ENCODE data around the gene THUMPD1. TPM values are rescaled to one million over a fixed set of nuclear protein-coding genes. Genes with fewer than 3 reads are reported as not detected.

THUMPD1 gene
- total and polyA plus RNA-seq, 10 of the 15 experiments (the other 5 are each of a cell fraction or from before 2014, with no cell fraction given), result 21.5 to 49.5 (median 36.9) TPM

- CTCF ChIA-PET, result no interaction called here
- no peaks in the 10 kb centered on the region for H4K20me1 ChIP-seq (ENCODE audit: control insufficient read depth, insufficient read depth)
- no peak overlapping the region for H2AFZ ChIP-seq (ENCODE audit: control insufficient read depth, low read depth, low read length)
- H3K9ac ChIP-seq (ENCODE audit: control insufficient read depth, insufficient read depth, low read length), result no peak overlapping the region
- 0% methylated on average over 1 of the region's 1 CpG for WGBS (ENCODE audit: insufficient coverage, insufficient replicate concordance, low lambda C conversion rate, missing lambda C conversion rate)
- FAIRE-seq, result no peak
- no peaks in the 10 kb centered on the region for H3K79me2 ChIP-seq (ENCODE audit: control insufficient read depth, insufficient read depth, low read length)
- no peaks in the 10 kb centered on the region for H3K9me3 ChIP-seq (replicated peaks; ENCODE audit: control insufficient read depth, insufficient read depth, low read length)
- H3K27me3 ChIP-seq (replicated peaks in 1 of 2; ENCODE audit: control insufficient read depth in 2 of 2, insufficient read depth in 2 of 2, low read length in 1 of 2), result no peaks in the 10 kb centered on the region
- in situ Hi-C loops (cut with MboI), result no loop called here
- RAD21 ChIA-PET (ENCODE audit: unreplicated experiment), result no interaction called here
- no TSS peak for BruUV-seq (replicated peaks)
- ATAC-seq, result no peak
- H3K4me2 ChIP-seq (ENCODE audit: control insufficient read depth, insufficient read depth), result no peak overlapping the region
- TF ChIP-seq PKNOX1 (IDR thresholded peaks at IDR 0.05), result no peak
- no peak for TF ChIP-seq POLR2AphosphoS5 (IDR thresholded peaks at IDR 0.05; ENCODE audit: low read length)
- no peak for TF ChIP-seq SMAD5 (IDR thresholded peaks at IDR 0.05; ENCODE audit: low read depth)
- no peak for TF ChIP-seq ZBTB11 (CRISPR knock-in tag; IDR thresholded peaks at IDR 0.05)
- no peak for TF ChIP-seq FOXM1 (IDR thresholded peaks at IDR 0.05; ENCODE audit: low read depth, low read length)
- no peak for TF ChIP-seq ASH2L (IDR thresholded peaks at IDR 0.05; ENCODE audit: borderline replicate concordance, low read depth)
- TF ChIP-seq, protein P1, sequence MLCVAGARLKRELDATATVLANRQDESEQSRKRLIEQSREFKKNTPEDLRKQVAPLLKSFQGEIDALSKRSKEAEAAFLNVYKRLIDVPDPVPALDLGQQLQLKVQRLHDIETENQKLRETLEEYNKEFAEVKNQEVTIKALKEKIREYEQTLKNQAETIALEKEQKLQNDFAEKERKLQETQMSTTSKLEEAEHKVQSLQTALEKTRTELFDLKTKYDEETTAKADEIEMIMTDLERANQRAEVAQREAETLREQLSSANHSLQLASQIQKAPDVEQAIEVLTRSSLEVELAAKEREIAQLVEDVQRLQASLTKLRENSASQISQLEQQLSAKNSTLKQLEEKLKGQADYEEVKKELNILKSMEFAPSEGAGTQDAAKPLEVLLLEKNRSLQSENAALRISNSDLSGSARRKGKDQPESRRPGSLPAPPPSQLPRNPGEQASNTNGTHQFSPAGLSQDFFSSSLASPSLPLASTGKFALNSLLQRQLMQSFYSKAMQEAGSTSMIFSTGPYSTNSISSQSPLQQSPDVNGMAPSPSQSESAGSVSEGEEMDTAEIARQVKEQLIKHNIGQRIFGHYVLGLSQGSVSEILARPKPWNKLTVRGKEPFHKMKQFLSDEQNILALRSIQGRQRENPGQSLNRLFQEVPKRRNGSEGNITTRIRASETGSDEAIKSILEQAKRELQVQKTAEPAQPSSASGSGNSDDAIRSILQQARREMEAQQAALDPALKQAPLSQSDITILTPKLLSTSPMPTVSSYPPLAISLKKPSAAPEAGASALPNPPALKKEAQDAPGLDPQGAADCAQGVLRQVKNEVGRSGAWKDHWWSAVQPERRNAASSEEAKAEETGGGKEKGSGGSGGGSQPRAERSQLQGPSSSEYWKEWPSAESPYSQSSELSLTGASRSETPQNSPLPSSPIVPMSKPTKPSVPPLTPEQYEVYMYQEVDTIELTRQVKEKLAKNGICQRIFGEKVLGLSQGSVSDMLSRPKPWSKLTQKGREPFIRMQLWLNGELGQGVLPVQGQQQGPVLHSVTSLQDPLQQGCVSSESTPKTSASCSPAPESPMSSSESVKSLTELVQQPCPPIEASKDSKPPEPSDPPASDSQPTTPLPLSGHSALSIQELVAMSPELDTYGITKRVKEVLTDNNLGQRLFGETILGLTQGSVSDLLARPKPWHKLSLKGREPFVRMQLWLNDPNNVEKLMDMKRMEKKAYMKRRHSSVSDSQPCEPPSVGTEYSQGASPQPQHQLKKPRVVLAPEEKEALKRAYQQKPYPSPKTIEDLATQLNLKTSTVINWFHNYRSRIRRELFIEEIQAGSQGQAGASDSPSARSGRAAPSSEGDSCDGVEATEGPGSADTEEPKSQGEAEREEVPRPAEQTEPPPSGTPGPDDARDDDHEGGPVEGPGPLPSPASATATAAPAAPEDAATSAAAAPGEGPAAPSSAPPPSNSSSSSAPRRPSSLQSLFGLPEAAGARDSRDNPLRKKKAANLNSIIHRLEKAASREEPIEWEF (IDR thresholded peaks at IDR 0.05; ENCODE audit: insufficient replicate concordance, low read depth, low read length), result no peak
- TF ChIP-seq CBX3 (IDR thresholded peaks at IDR 0.05; ENCODE audit: borderline replicate concordance, low read depth), result no peak
- no peak for TF ChIP-seq MLLT1 (IDR thresholded peaks at IDR 0.05)
- no peak for TF ChIP-seq POU2F2 (IDR thresholded peaks at IDR 0.05; ENCODE audit: borderline replicate concordance, low read depth, low read length)
- no peak for TF ChIP-seq MYB (IDR thresholded peaks at IDR 0.05; ENCODE audit: borderline replicate concordance, low read depth, low read length)
- TF ChIP-seq EZH2 (IDR thresholded peaks at IDR 0.05; ENCODE audit: borderline replicate concordance, control insufficient read depth, low read depth, low read length), result no peak
- TF ChIP-seq KLF5 (IDR thresholded peaks at IDR 0.05; ENCODE audit: partially characterized antibody), result no peak
- no peak for TF ChIP-seq SP1 (IDR thresholded peaks at IDR 0.05; ENCODE audit: low read depth, low read length)
- TF ChIP-seq DPF2 (IDR thresholded peaks at IDR 0.05), result no peak
- POLR2A ChIA-PET, result no interaction called here
- H3K27ac ChIP-seq (ENCODE audit: control insufficient read depth, insufficient read depth), result no peak overlapping the region
- DNase-seq (ENCODE audit: low read depth, low spot score), result no peak
- H3K36me3 ChIP-seq (ENCODE audit: control insufficient read depth in 2 of 2, insufficient read depth in 2 of 2, low read length in 1 of 2), result no peaks in the 10 kb centered on the region
- no peaks in the 10 kb centered on the region for H3K4me1 ChIP-seq (ENCODE audit: control insufficient read depth, insufficient read depth, low read length)
- no peak overlapping the region for H3K4me3 ChIP-seq
- SMC1A ChIA-PET (ENCODE audit: uncharacterized antibody, unreplicated experiment), result no interaction called here
- intact Hi-C loops (cut with micrococcal nuclease; ENCODE audit: unreplicated experiment), result no loop called here
Measured at GRCh38 chr16:20683812-20684211, 57.8 kb downstream of the THUMPD1 start.

Data from GM12878 (cell line).